ENCODE results near the gene RAB3IP. TPM values are rescaled to one million over a fixed set of nuclear protein-coding genes. Genes with fewer than 3 reads are reported as not detected.

Gene RAB3IP, protein sequence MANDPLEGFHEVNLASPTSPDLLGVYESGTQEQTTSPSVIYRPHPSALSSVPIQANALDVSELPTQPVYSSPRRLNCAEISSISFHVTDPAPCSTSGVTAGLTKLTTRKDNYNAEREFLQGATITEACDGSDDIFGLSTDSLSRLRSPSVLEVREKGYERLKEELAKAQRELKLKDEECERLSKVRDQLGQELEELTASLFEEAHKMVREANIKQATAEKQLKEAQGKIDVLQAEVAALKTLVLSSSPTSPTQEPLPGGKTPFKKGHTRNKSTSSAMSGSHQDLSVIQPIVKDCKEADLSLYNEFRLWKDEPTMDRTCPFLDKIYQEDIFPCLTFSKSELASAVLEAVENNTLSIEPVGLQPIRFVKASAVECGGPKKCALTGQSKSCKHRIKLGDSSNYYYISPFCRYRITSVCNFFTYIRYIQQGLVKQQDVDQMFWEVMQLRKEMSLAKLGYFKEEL
- polyA plus RNA-seq (ENCODE audit: insufficient read length): 81.7 TPM
- long read RNA-seq, donor 1, full-length matches to known transcripts: 13 of 33 reads
- long read RNA-seq, donor 1, partial matches to known transcripts: 20 of 33 reads
- long read RNA-seq, donor 1, other reads (novel, unspliced or antisense): 0 of 33 reads
- long read RNA-seq, donor 2, full-length matches to known transcripts: 10 of 10 reads
- long read RNA-seq, donor 2, partial matches to known transcripts: 0 of 10 reads
- long read RNA-seq, donor 2, other reads (novel, unspliced or antisense): 0 of 10 reads
- long read RNA-seq, donor 3, full-length matches to known transcripts: 11 of 11 reads
- long read RNA-seq, donor 3, partial matches to known transcripts: 0 of 11 reads
- long read RNA-seq, donor 3, other reads (novel, unspliced or antisense): 0 of 11 reads
- long read RNA-seq, donor 4: 0 reads
- long read RNA-seq, donor 5, full-length matches to known transcripts: 24 of 24 reads
- long read RNA-seq, donor 5, partial matches to known transcripts: 0 of 24 reads
- long read RNA-seq, donor 5, other reads (novel, unspliced or antisense): 0 of 24 reads
- long read RNA-seq, donor 6, full-length matches to known transcripts: 8 of 17 reads
- long read RNA-seq, donor 6, partial matches to known transcripts: 9 of 17 reads
- long read RNA-seq, donor 6, other reads (novel, unspliced or antisense): 0 of 17 reads
- long read RNA-seq, donor 7, full-length matches to known transcripts: 14 of 21 reads
- long read RNA-seq, donor 7, partial matches to known transcripts: 7 of 21 reads
- long read RNA-seq, donor 7, other reads (novel, unspliced or antisense): 0 of 21 reads
- long read RNA-seq, donor 8, full-length matches to known transcripts: 11 of 11 reads
- long read RNA-seq, donor 8, partial matches to known transcripts: 0 of 11 reads
- long read RNA-seq, donor 8, other reads (novel, unspliced or antisense): 0 of 11 reads

DNA sequence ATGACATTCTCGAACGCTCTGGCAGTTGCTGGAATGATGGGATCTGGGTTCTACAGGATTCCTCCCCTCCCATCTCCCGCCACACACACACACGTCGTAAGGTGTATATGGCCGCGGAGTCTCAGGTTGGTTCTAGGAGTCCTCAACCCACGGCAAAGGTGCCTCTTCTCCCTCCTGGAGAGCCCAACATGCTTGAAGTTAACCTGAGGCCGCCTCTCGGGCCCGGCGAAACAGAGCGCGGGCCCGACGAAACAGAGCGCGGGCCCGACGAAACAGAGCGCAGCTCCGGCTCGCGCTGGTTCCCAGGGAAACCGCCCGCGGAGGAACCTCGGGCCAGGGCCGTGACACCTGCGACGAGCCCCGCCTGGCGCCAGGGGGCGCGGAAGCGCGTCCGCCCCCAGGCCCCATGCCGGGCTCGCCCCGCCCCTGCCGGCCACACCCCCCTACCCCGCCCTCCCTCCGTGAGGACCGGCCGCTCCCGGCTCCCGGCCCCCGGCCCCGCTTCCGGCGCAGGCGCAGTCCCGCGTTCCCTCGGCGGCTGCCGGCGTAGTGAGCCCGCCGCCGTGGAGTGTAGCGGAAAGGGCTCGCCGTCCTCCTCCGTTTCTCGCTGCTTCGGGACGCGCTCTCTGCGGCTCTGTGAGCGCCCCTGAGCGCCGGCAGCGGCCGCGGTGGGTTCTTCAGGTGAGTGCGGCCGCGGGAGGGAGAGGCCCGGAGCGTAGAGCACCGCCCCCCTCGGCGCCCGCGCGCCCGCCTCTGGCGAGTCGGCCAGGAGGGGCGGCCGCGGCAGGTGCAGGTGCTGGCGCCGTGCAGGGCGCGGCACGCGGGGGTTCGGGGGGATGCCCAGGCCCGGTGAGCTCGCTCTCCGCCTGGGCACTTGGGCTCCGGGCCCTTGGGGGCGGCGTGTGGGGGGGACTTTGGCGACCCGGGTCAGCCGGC is at the start of gene RAB3IP:
Gene RAB3IP, plus strand, starts transcription at position 510 of the 936 bp plus-strand sequence. CDS start 16,549 bp downstream, outside the sequence.
- peak; percentile 87 for DNase-seq

DNA sequence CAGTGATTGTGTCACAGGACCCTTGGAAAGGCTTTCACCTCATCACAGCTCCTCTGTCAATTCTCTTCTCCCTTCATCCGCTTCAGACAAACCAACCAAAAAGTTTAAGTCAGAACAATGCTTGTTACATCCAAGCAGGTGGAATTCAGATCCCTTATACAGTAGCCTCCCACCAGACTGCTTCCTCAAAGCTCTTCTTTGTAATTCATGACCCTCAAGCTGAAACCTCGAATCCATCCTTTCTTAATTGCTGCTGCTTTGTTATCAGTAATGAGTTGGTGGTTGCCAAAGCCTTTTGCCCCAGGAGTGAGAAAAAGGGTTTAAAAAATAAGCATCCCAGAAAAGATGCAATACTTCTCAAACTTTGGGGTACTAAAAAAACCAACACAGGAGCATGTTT is 49.0 kb upstream of the RAB3IP start:
- no peak for DNase-seq

- no peak for DNase-seq
Measured at GRCh38 chr12:69694123-69694522, 44.5 kb upstream of the RAB3IP start.

DNA sequence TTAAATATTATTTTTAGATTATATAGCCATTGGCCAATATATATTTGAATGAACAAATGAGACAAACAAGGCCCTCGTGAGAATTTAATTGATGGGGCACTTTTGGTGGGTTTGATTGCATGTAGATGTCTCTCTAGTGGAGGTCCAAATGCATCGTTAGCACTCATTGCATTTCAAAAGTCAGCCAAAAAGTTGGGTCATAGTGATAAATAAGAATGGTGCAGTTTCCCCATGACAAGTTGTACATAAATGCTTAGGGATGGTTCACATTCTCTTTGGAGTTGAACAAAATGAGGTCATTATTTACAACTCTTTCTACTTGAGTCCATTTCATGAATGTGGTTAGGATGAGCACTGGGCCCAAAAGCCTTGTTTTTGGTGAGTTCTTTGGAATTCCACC is 40.6 kb upstream of the RAB3IP start:
- no peak for DNase-seq

GRCh38 chr12:69698769-69699540 is 39.7 kb upstream of the RAB3IP start, which contains the start of gene BEST3:
TSS of gene BEST3 (minus strand) at chr12:69699303. CDS start at chr12:69697798, 1,505 bp downstream.
- no peak for DNase-seq

DNA sequence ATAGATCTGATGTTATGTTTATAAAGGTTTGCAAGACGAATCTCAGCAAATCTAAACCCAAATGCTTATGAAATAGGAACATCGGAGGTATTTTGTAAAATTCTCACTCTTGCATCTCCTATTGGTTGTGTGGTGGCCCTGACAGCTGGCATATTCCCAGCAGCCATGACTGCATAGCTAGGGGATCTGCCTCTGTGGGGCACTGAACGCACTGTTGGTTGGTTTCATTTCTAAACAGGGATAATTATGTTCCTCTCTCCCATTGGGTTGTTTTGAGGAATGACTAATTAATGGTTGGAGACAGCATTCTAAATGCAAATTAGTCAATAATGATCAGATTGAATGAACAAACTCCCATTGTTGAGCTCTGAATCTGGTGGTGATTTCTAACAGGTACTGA is 36.8 kb upstream of the RAB3IP start:
- no peak for DNase-seq

GRCh38 chr12:69703146-69703642 is 35.5 kb upstream of the RAB3IP start:
- DNase-seq: no peak

DNA sequence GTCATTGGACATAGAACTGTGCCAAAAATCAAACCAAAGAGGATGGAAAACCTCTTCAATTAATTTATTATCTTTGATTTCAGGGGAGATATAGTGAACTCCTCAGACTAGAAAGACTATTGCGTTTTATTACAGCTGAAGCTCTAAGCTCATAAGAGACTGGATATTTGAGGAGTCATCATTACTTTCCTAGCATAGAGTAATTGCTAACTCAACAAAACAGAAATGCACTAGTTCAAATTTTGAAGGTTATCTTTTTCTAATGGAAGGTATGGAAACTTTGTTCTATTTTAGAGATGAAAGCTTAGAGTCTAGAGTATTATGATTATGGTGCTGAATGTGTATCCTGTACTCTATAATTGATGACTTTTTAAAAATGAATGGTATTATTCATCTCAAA is 34.3 kb upstream of the RAB3IP start:
- DNase-seq: no peak

DNA sequence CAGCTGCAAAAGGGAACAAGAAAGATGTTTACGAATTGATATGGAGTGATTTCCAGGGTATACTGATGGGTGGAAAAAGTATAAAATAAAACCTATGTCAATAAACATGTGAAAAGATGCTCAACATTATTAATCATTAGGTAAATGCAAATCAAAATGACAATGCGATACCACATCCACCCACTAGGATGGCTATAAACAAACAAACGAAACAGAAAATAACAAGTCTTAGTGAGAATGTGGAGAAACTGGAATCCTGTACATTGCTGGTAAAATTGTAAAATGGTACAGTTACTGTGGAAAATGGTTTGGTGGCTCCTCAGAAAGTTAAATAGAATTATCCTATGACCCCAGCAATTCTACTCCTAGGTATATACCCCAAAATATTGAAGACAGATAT is 30.0 kb upstream of the RAB3IP start:
- no peak for DNase-seq

DNA sequence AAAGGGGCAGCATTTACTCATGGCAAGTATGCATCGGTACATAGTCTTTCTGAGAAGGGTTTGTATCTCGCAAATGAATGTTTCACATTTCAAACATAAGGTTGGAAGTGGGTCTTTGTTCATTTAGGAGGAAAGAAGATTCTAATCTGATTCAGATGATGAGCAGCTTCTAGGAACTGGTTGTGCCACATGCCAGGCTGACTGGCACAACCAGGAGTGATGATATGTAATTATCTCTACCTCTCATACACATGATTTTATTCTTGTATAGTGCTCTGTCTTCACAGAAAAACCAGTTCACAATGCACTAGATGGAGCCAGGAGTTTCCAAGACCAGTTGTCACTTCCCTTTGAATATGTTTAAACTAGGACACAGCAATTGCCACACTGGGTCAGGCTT is 25.8 kb upstream of the RAB3IP start:
- DNase-seq: no peak

GRCh38 chr12:69714542-69714941 is 24.1 kb upstream of the RAB3IP start:
- DNase-seq: no peak

DNA sequence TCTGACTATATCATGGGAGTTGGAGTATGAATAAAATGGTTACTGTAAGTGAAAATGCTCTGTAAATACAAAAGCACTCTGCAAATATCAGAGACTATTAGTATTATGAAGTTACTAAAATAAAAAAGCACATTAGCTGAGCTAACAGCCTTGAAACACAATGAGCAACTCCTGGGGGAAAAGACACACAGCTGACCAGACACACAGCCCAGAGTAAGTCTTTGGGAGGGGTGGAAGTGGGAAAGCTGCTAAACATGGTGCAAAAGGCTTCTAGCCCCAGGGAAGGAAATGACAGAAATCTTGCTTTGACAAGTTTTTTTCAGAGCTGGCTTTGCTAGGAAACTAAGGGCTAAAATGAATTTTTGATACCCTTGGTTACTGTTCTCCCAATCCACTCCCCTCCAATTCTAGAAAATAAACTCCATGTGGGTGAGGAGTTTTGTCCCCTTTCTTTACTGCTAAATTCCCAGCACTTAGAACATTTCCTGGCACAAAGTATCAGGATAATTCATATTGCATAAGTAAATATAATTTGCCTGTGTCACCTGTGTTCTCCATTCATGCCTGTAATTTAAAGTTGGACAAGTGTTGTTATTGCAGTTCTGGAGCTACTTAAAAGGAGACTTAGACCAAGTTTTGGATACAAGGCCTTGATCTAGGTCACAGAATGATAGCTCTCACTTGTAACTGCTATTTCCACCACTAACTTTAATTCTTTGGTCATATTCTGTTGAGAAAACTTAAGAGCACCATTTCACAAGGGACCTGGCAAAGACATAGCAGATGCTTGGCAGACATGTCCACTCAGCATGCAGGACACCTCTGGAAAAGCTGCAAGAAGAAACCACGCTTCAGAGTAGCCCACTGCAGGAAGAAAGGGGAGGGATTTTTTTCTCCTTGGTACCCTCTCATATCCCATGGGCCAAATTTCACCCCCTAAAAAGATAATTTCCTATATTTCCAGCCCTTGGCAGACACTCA is 19.0 kb upstream of the RAB3IP start:
- DNase-seq: no peak

GRCh38 chr12:69720750-69721149 is 17.9 kb upstream of the RAB3IP start:
- DNase-seq: no peak

- DNase-seq: no peak
Measured at GRCh38 chr12:69726922-69727321, 11.7 kb upstream of the RAB3IP start.

DNA sequence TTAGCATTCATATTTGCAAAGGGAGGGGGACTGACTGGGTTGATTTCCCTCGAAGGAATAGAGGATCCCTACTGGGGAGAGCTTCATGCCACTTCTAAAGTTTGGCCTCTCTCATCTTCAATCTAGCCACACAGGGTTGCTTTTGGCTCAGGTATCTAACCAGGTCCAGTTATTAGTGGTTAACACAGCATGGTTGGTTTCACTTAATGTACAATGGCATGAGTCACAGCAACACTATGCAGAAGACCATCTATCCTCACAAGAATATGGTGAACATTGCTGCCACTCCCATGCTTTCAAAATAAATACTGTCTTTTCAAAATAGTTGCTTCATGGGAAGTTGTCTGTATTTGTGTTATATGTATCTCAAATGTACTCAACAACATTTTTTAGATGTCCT is 6.6 kb upstream of the RAB3IP start:
- no peak for DNase-seq

DNA sequence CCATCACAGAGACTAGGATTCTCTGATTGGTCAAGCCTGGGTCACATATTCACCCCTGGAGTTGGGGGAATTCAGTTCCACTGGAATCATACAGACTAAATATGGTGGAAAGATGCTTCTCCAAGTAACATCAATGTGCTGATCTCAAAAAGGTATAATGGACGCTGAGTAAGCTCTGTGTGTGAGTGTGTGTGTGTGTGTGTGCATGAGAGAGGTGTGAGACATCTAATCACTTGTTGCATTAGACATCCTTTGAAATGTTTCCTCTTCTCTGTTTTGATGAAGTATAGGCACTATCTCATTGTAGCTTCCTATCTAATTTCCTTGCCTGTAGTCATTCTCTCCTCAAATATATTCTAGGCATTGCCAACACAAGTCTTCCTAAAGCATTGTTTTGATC is 5.0 kb upstream of the RAB3IP start:
- no peak for DNase-seq

GRCh38 chr12:69739287-69740191 is 879 bp downstream of the RAB3IP start:
- DNase-seq: peak; percentile 52
